ENCODE data around the gene MARK2. TPM values are rescaled to one million over a fixed set of nuclear protein-coding genes. Genes with fewer than 3 reads are reported as not detected.
A peak's percentile ranks its signal among the peaks of the same experiment; 100 is the strongest.

MARK2 gene
- total RNA-seq, 1 donor, result 16.4 TPM

DNA sequence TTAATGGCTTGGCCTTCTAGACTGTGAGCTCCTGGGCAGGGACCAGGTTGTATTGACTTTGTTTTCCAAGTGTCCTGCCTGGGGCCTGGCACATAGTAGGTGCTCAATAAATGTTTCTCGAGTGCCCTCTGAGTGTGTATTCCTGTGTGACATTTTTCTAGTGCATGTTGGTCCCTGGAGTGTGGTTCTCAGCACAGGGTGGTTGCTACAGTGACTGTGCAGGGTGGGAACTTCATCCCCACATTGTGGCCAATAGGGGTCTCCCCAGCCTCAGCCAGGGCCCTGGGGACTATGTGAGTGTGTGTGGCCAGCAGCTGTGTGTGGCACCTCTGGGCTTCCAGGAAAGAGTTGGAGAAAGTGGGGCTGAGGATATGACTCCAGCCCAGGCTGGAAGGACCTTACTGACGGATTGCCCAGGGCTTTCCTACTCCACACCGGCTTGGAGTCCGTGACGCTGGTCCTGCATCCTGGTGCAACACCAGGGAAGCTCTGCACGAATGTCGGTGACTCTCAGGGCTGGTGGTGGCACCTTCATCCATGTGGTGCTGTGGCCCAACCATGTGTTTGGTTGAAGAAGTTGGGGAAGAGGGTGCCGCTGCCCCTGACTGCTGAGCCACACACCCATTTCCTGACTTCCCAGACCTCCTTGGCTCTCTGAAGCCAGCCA is 9.0 kb upstream of the MARK2 start:
- peak; percentile 38 for DNase-seq (ENCODE audit: low read depth)
- H3K4me3 ChIP-seq (ENCODE audit: low read depth, low read length), result no peak overlapping the region
- TF ChIP-seq, protein P1, sequence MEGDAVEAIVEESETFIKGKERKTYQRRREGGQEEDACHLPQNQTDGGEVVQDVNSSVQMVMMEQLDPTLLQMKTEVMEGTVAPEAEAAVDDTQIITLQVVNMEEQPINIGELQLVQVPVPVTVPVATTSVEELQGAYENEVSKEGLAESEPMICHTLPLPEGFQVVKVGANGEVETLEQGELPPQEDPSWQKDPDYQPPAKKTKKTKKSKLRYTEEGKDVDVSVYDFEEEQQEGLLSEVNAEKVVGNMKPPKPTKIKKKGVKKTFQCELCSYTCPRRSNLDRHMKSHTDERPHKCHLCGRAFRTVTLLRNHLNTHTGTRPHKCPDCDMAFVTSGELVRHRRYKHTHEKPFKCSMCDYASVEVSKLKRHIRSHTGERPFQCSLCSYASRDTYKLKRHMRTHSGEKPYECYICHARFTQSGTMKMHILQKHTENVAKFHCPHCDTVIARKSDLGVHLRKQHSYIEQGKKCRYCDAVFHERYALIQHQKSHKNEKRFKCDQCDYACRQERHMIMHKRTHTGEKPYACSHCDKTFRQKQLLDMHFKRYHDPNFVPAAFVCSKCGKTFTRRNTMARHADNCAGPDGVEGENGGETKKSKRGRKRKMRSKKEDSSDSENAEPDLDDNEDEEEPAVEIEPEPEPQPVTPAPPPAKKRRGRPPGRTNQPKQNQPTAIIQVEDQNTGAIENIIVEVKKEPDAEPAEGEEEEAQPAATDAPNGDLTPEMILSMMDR (IDR thresholded peaks at IDR 0.05; ENCODE audit: insufficient read depth, low read depth, low read length), result peak; percentile 52

- DNase-seq (ENCODE audit: low read depth), result no peak
- TF ChIP-seq, protein P1 (IDR thresholded peaks at IDR 0.05; ENCODE audit: insufficient read depth, low read depth, low read length), result no peak
- H3K4me3 ChIP-seq (ENCODE audit: low read depth, low read length), result no peak overlapping the region
These were observed 7.6 kb upstream of the MARK2 start for GRCh38 chr11:63831326-63831725.

DNA sequence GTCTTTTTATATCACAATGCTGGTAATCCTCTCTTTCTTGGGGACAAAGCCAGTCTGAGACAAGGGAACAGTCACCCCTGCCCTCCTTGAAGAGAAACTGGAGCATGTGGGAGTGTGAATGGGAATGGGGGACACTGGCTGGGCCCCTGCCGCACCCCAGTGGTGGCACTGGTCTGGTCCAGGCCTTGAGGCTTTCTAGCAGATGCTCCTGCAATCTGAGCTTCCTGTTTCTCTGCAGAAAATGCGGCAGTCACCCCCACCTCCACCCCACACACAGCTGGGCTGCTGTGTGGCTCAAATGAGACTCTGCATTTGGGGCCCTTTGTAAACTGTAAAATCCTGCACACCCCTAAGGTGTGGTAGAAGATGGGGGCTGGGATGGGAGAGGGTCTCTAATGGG is 6.6 kb upstream of the MARK2 start:
- TF ChIP-seq, protein P1 (IDR thresholded peaks at IDR 0.05; ENCODE audit: insufficient read depth, low read depth, low read length), result no peak
- DNase-seq (ENCODE audit: low read depth), result no peak
- no peak overlapping the region for H3K4me3 ChIP-seq (ENCODE audit: low read depth, low read length)

DNA sequence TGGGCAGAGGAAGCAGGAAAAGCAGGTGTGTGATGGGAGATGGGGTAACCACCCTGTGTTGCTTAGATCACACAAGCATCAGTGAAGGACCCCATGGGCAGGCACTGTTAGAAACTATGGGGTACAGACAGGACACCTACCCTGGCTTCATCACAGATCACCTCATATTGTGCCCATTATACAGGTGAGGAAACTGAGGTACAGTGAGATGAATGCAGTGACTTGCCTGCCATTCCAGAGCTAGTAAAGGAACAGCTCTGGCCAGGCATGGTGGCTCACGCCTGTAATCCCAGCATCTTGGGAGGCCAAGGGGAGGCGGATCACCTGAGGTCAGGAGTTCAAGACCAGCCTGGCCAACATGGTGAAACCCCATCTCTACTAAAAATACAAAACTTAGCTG is 5.9 kb upstream of the MARK2 start:
- H3K4me3 ChIP-seq (ENCODE audit: low read depth, low read length), result no peak overlapping the region
- TF ChIP-seq, protein P1 (IDR thresholded peaks at IDR 0.05; ENCODE audit: insufficient read depth, low read depth, low read length), result no peak
- DNase-seq (ENCODE audit: low read depth), result no peak

- TF ChIP-seq, protein P1 (IDR thresholded peaks at IDR 0.05; ENCODE audit: insufficient read depth, low read depth, low read length), result no peak
- no peak for DNase-seq (ENCODE audit: low read depth)
- no peak overlapping the region for H3K4me3 ChIP-seq (ENCODE audit: low read depth, low read length)
These were observed 4.3 kb upstream of the MARK2 start for GRCh38 chr11:63834535-63835157.

- DNase-seq (ENCODE audit: low read depth), result no peak
- H3K4me3 ChIP-seq (ENCODE audit: low read depth, low read length), result no peak overlapping the region
- TF ChIP-seq, protein P1 (IDR thresholded peaks at IDR 0.05; ENCODE audit: insufficient read depth, low read depth, low read length), result no peak
These were observed 3.8 kb upstream of the MARK2 start for GRCh38 chr11:63835158-63835545.

Measured in fibroblast of villous mesenchyme (primary cell).